Measurements from ENCODE around the gene NEK4. TPM values are rescaled to one million over a fixed set of nuclear protein-coding genes. Genes with fewer than 3 reads are reported as not detected.
A peak's percentile ranks its signal among the peaks of the same experiment; 100 is the strongest.

Gene NEK4
- total and polyA plus RNA-seq, 2 of the 13 experiments (the other 11 are each of a cell fraction or from before 2014, with no cell fraction given), result 16.5 to 38.0 TPM

DNA sequence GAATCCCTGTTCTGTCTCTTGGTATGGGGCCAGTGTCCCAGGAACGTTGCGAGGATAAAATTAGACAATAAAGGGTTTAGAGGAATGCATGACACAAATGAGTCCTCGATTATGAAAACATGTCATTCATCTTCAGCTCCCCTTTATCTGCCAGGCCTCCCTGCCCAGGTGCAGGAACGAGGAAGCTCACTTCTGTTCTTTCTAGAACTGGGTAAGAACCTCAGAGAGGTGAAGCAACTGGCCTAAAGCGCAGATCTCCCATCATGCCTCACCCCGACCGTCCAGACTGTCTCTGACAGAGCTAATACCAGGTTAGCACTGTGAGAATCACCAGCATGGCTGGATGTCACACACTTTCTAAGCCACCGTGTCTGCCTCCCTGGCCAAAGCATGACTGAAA, 5.1 kb upstream of the NEK4 start (continued):
- TF ChIP-seq, protein P1, sequence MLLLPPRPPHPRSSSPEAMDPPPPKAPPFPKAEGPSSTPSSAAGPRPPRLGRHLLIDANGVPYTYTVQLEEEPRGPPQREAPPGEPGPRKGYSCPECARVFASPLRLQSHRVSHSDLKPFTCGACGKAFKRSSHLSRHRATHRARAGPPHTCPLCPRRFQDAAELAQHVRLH (CRISPR knock-in tag; IDR thresholded peaks at IDR 0.05; ENCODE audit: borderline replicate concordance, low read depth), result no peak
- TF ChIP-seq SAP130 (CRISPR knock-in tag; IDR thresholded peaks at IDR 0.05; ENCODE audit: low read depth) (0 out of 2 replicates have a peak, but pooled peaks have one; percentile 13), ZNF17 (CRISPR knock-in tag; IDR thresholded peaks at IDR 0.05) (0 out of 2 replicates have a peak, but pooled peaks have one; percentile 58), ZNF839 (CRISPR knock-in tag; IDR thresholded peaks at IDR 0.05; ENCODE audit: borderline replicate concordance) (no peak), ZNF605 (CRISPR knock-in tag; IDR thresholded peaks at IDR 0.05) (peak; percentile 54; the same call in 1 of the 2 replicates), U2AF1 (optimal IDR thresholded peaks at IDR 0.05; ENCODE audit: low read depth, low read length) (no peak), ZNF18 (CRISPR knock-in tag; IDR thresholded peaks at IDR 0.05; ENCODE audit: insufficient replicate concordance) (no peak), ZNF564 (CRISPR knock-in tag; IDR thresholded peaks at IDR 0.05) (no peak), CERS6 (CRISPR knock-in tag; IDR thresholded peaks at IDR 0.05) (no peak), ZBTB3 (CRISPR knock-in tag; IDR thresholded peaks at IDR 0.05; ENCODE audit: borderline replicate concordance, low read depth) (peak; percentile 10; the same call in 1 of the 2 replicates), ZNF501 (CRISPR knock-in tag; IDR thresholded peaks at IDR 0.05) (0 out of 2 replicates have a peak, but pooled peaks have one; percentile 12), KDM5B (CRISPR knock-in tag; IDR thresholded peaks at IDR 0.05; ENCODE audit: borderline replicate concordance) (0 out of 2 replicates have a peak, but pooled peaks have one; percentile 23), ELF4 (CRISPR knock-in tag; IDR thresholded peaks at IDR 0.05; ENCODE audit: borderline replicate concordance) (no peak), HMGXB4 (CRISPR knock-in tag; IDR thresholded peaks at IDR 0.05; ENCODE audit: borderline replicate concordance in 1 of 2, low read depth in 1 of 2) (peak in 1 of 2 experiments; percentile 60; a peak in 1 of 4 replicates), ZNF598 (CRISPR knock-in tag; IDR thresholded peaks at IDR 0.05; ENCODE audit: borderline replicate concordance) (no peak; the same call in 1 of the 2 replicates), PHF20 (CRISPR knock-in tag; IDR thresholded peaks at IDR 0.05) (no peak; the same call in 1 of the 2 replicates), ZNF136 (CRISPR knock-in tag; IDR thresholded peaks at IDR 0.05; ENCODE audit: low read depth) (no peak)
- TF ChIP-seq, protein P2, sequence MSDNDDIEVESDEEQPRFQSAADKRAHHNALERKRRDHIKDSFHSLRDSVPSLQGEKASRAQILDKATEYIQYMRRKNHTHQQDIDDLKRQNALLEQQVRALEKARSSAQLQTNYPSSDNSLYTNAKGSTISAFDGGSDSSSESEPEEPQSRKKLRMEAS (IDR thresholded peaks at IDR 0.05), result peak; percentile 10; the same call in 1 of the 2 replicates
- TF ChIP-seq, protein P3, sequence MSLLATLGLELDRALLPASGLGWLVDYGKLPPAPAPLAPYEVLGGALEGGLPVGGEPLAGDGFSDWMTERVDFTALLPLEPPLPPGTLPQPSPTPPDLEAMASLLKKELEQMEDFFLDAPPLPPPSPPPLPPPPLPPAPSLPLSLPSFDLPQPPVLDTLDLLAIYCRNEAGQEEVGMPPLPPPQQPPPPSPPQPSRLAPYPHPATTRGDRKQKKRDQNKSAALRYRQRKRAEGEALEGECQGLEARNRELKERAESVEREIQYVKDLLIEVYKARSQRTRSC (CRISPR knock-in tag; IDR thresholded peaks at IDR 0.05; ENCODE audit: low read depth), result 0 out of 2 replicates have a peak, but pooled peaks have one; percentile 53
- TF ChIP-seq, protein P4, sequence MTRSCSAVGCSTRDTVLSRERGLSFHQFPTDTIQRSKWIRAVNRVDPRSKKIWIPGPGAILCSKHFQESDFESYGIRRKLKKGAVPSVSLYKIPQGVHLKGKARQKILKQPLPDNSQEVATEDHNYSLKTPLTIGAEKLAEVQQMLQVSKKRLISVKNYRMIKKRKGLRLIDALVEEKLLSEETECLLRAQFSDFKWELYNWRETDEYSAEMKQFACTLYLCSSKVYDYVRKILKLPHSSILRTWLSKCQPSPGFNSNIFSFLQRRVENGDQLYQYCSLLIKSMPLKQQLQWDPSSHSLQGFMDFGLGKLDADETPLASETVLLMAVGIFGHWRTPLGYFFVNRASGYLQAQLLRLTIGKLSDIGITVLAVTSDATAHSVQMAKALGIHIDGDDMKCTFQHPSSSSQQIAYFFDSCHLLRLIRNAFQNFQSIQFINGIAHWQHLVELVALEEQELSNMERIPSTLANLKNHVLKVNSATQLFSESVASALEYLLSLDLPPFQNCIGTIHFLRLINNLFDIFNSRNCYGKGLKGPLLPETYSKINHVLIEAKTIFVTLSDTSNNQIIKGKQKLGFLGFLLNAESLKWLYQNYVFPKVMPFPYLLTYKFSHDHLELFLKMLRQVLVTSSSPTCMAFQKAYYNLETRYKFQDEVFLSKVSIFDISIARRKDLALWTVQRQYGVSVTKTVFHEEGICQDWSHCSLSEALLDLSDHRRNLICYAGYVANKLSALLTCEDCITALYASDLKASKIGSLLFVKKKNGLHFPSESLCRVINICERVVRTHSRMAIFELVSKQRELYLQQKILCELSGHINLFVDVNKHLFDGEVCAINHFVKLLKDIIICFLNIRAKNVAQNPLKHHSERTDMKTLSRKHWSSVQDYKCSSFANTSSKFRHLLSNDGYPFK (CRISPR knock-in tag; IDR thresholded peaks at IDR 0.05; ENCODE audit: borderline replicate concordance), result no peak

All from HepG2 (cell line).